Mesenchymal stem cell (in vitro differentiated cells and primary cell): Measurements from ENCODE around the gene SLC25A38. TPM values are rescaled to one million over a fixed set of nuclear protein-coding genes. Genes with fewer than 3 reads are reported as not detected.

Source experiments
- DNase-seq: peaks from one replicate; pipeline ENCODE4 v3.0.0-alpha.2; 2013
- H2AFZ ChIP-seq: one replicate; pipeline ENCODE4 v1.6.1; 2013; ENCODE audit warnings: low read depth, mild to moderate bottlenecking, control low read depth, inconsistent platforms, low read length, moderate library complexity
- H2AK5ac ChIP-seq: 2 replicates; pipeline ENCODE4 v1.6.1; 2013; ENCODE audit warnings: low read length, moderate library complexity, mild to moderate bottlenecking, inconsistent platforms; ENCODE audit not compliant: severe bottlenecking
- H2BK120ac ChIP-seq: one replicate; pipeline ENCODE4 v1.6.1; 2013; ENCODE audit warnings: low read depth, mild to moderate bottlenecking, inconsistent platforms, low read length, moderate library complexity
- H2BK12ac ChIP-seq, 2 experiments: one replicate each; pipeline ENCODE4 v1.6.1; 2013; ENCODE audit warnings: inconsistent platforms in 2 of 2, low read length in 2 of 2, mild to moderate bottlenecking in 2 of 2, moderate library complexity in 2 of 2, control low read depth in 1 of 2
- H2BK15ac ChIP-seq: one replicate; pipeline ENCODE4 v1.6.1; 2013; ENCODE audit warnings: mild to moderate bottlenecking, low read depth, inconsistent platforms; ENCODE audit not compliant: poor library complexity, severe bottlenecking
- H2BK5ac ChIP-seq: 2 replicates; pipeline ENCODE4 v1.6.1; 2013; ENCODE audit warnings: low read depth, mild to moderate bottlenecking, low read length, control low read depth, inconsistent platforms; ENCODE audit not compliant: poor library complexity, severe bottlenecking
- H3K14ac ChIP-seq, 2 experiments: one replicate each; pipeline ENCODE4 v1.6.1; 2013; ENCODE audit warnings: inconsistent platforms in 2 of 2, low read length in 2 of 2, control low read depth in 1 of 2, mild to moderate bottlenecking in 1 of 2, moderate library complexity in 1 of 2
- H3K18ac ChIP-seq, 2 experiments: one replicate each; pipeline ENCODE4 v1.6.1; 2013; ENCODE audit warnings: inconsistent platforms in 2 of 2, low read length in 2 of 2, control low read depth in 1 of 2, low read depth in 1 of 2, mild to moderate bottlenecking in 1 of 2
- H3K23ac ChIP-seq, 2 experiments: one replicate each; pipeline ENCODE4 v1.6.1; 2013; ENCODE audit warnings: inconsistent platforms in 2 of 2, low read length in 2 of 2, mild to moderate bottlenecking in 2 of 2, moderate library complexity in 2 of 2, control low read depth in 1 of 2
- H3K27ac ChIP-seq: 2 replicates; pipeline ENCODE4 v1.5.1; 2013; ENCODE audit warnings: mild to moderate bottlenecking, moderate library complexity, low read length, control low read depth, inconsistent platforms; ENCODE audit not compliant: poor library complexity, severe bottlenecking
- H3K27me3 ChIP-seq, 2 experiments: 2 replicates each; pipeline versions ENCODE4 v1.6.1 to v1.7.0; 2013; ENCODE audit warnings: low read length in 2 of 2, mild to moderate bottlenecking in 2 of 2, moderate library complexity in 2 of 2, control low read depth in 1 of 2, inconsistent platforms in 1 of 2; ENCODE audit not compliant: control insufficient read depth in 1 of 2, insufficient read depth in 1 of 2
- H3K36me3 ChIP-seq, 2 experiments: 2 replicates each; pipeline versions ENCODE4 v1.6.1 to v1.7.0; 2013; ENCODE audit warnings: low read length in 2 of 2, control low read depth in 1 of 2, inconsistent platforms in 1 of 2, low read depth in 1 of 2, mild to moderate bottlenecking in 1 of 2; ENCODE audit not compliant: insufficient read depth in 2 of 2, control insufficient read depth in 1 of 2
- H3K4ac ChIP-seq, 2 experiments: one replicate each; pipeline ENCODE4 v1.6.1; 2013; ENCODE audit warnings: inconsistent platforms in 2 of 2, low read length in 2 of 2, mild to moderate bottlenecking in 2 of 2, moderate library complexity in 2 of 2, control low read depth in 1 of 2, low read depth in 1 of 2
- H3K4me1 ChIP-seq: 2 replicates; pipeline ENCODE4 v1.6.1; 2013; ENCODE audit warnings: low read depth, low read length, control low read depth; ENCODE audit not compliant: control insufficient read depth, insufficient read depth
- H3K4me2 ChIP-seq: 2 replicates; pipeline ENCODE4 v1.6.1; 2013; ENCODE audit warnings: low read length, mild to moderate bottlenecking, inconsistent platforms; ENCODE audit not compliant: poor library complexity, severe bottlenecking
- H3K4me3 ChIP-seq, 2 experiments: 2 replicates each; pipeline versions ENCODE4 v1.5.1 to v1.7.0; 2013; ENCODE audit warnings: low read length in 2 of 2, mild to moderate bottlenecking in 2 of 2, control low read depth in 1 of 2, low read depth in 1 of 2; ENCODE audit not compliant: insufficient read depth in 1 of 2
- H3K79me1 ChIP-seq: replicated peaks from 2 replicates; pipeline ENCODE4 v1.6.1; 2013; ENCODE audit warnings: mild to moderate bottlenecking, control low read depth, low read length, inconsistent platforms; ENCODE audit not compliant: poor library complexity, severe bottlenecking
- H3K9ac ChIP-seq: 2 replicates; pipeline ENCODE4 v1.7.0; 2013; ENCODE audit warnings: mild to moderate bottlenecking, low read length, moderate library complexity
- H3K9me3 ChIP-seq: 2 replicates; pipeline ENCODE4 v1.7.0; 2013; ENCODE audit warnings: mild to moderate bottlenecking, low read length; ENCODE audit not compliant: control insufficient read depth
- H4K8ac ChIP-seq: one replicate; pipeline ENCODE4 v1.6.1; 2013; ENCODE audit warnings: inconsistent platforms, mild to moderate bottlenecking, low read length, moderate library complexity
- H4K91ac ChIP-seq: one replicate; pipeline ENCODE4 v1.6.1; 2013; ENCODE audit warnings: mild to moderate bottlenecking, low read length, inconsistent platforms
- WGBS: methylation state at CpG from one replicate; pipeline ENCODE4 v1.1.7; 2013; ENCODE audit warnings: mixed read lengths; 5-methylcytosine and 5-hydroxymethylcytosine counted together
- small RNA-seq: library from polyadenylated mRNA; stranded (forward); fragments of <200 nt; extraction: miRNeasy Mini kit (QIAGEN cat#:217004); gene quantifications from one replicate; pipeline ENCODE3, GENCODE V24; 2013; ENCODE audit warnings: low read depth

The SLC25A38 gene

DNA sequence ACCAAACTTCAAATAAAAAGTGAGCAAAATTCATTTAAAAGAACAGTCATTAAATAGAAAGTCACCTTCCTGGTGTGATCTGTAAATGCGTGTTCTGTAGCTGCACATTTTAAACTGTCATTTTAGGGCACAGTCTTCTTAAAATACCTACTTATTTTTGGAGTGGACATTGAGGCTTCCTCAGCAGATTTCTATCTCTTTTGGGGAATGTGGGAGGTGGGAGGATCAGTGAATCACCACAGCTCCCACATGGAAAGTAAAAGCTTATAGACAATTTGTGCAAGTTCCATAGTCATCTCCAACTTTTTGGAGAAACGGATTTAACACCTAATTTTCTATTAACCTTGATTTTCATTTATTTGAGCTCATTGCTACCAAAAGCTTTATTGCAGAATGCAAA, 63.3 kb downstream of the SLC25A38 start:
- H3K4ac ChIP-seq, result no peak overlapping the region
- no peak overlapping the region for H3K9ac ChIP-seq
- H3K18ac ChIP-seq, result no peak overlapping the region
- H3K14ac ChIP-seq, result no peak overlapping the region
- H3K27ac ChIP-seq, result no peak overlapping the region
- no peak overlapping the region for H2AK5ac ChIP-seq
- H3K23ac ChIP-seq, result no peak overlapping the region
- DNase-seq, result no peak
- H2BK12ac ChIP-seq, result no peak overlapping the region
- no peak overlapping the region for H2BK5ac ChIP-seq
- no peak overlapping the region for H4K91ac ChIP-seq
- no peak overlapping the region for H2BK15ac ChIP-seq
- no peaks in the 10 kb centered on the region for H3K79me1 ChIP-seq
- H3K4me3 ChIP-seq, result no peak overlapping the region
- H3K4me2 ChIP-seq, result no peak overlapping the region
- H3K36me3 ChIP-seq, result no peaks in the 10 kb centered on the region
- H2BK120ac ChIP-seq, result no peak overlapping the region
- peaks cover 2% of the 10 kb centered on the region for H3K4me1 ChIP-seq
- no peak overlapping the region for H2AFZ ChIP-seq
- no peak overlapping the region for H4K8ac ChIP-seq
- H3K9me3 ChIP-seq, result no peaks in the 10 kb centered on the region
- no peaks in the 10 kb centered on the region for H3K27me3 ChIP-seq
- WGBS, result 100% methylated on average over 1 of the region's 2 CpGs

Small RNA genes within 50 kb of the gene (small RNA-seq; reads per million reads assigned to genes)
- not detected for gene SNORA6
- not detected for gene SNORA62
